ENCODE results near the gene CRPPA. TPM values are rescaled to one million over a fixed set of nuclear protein-coding genes. Genes with fewer than 3 reads are reported as not detected.

The CRPPA gene
- total and polyA plus RNA-seq, 2 of the 4 experiments (the other 2 are of a cell fraction) = 0.67 to 1.3 TPM

DNA sequence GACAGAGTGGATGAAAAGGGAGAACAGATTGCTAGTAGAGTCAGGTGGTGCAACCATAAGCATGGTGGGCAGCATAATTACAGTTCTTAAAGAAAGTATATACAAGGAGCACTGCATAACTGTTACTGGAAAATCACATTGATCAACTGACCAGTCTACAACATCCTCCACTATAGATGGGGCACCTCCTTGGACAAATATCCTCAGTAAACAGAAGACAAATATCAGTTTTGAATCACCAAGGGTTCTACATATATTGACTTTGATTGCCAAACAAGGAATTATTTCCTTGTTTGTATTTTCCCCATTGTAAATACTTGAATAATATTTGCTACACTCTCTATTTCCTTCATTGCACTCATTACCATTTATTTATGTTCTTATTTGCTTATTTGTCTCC, 17.6 kb upstream of the CRPPA start:
- TF ChIP-seq, protein P1, sequence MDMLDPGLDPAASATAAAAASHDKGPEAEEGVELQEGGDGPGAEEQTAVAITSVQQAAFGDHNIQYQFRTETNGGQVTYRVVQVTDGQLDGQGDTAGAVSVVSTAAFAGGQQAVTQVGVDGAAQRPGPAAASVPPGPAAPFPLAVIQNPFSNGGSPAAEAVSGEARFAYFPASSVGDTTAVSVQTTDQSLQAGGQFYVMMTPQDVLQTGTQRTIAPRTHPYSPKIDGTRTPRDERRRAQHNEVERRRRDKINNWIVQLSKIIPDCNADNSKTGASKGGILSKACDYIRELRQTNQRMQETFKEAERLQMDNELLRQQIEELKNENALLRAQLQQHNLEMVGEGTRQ (IDR thresholded peaks at IDR 0.05; ENCODE audit: low read depth, low read length) = no peak
- TF ChIP-seq BHLHE40 (IDR thresholded peaks at IDR 0.05; ENCODE audit: low read depth, low read length) (no peak), CEBPB (IDR thresholded peaks at IDR 0.05; ENCODE audit: low read depth, low read length) (no peak)
- Histone ChIP-seq H4K8ac (ENCODE audit: low read depth in 2 of 2, low read length in 2 of 2) (no peak overlapping the region), H3K9me3 (ENCODE audit: control insufficient read depth, insufficient read depth, low read length) (no peaks in the 10 kb centered on the region), H3K56ac (ENCODE audit: extremely low read depth, insufficient read depth, low read length) (no peak overlapping the region), H3K14ac (replicated peaks; ENCODE audit: low read depth, low read length) (no peak overlapping the region), H3K18ac (ENCODE audit: low read depth, low read length) (no peak overlapping the region), H3K9me1 (ENCODE audit: insufficient read depth, low read length) (no peaks in the 10 kb centered on the region), H4K5ac (ENCODE audit: low read depth, low read length) (no peak overlapping the region), H2BK15ac (ENCODE audit: low read depth, low read length) (no peak overlapping the region), H3K79me1 (ENCODE audit: low read depth in 1 of 2, low read length in 2 of 2) (no peaks in the 10 kb centered on the region), H2BK5ac (ENCODE audit: low read depth, low read length, poor library complexity, severe bottlenecking) (no peak overlapping the region), H4K20me1 (ENCODE audit: insufficient read depth, low read length) (no peaks in the 10 kb centered on the region), H2BK20ac (ENCODE audit: low read depth, low read length) (no peak overlapping the region), H3K27me3 (ENCODE audit: control insufficient read depth, insufficient read depth, low read length) (no peaks in the 10 kb centered on the region), H4K91ac (ENCODE audit: insufficient read depth, low read depth, low read length) (no peak overlapping the region), H3K9ac (ENCODE audit: low read depth, low read length) (no peak overlapping the region), H3K27ac (ENCODE audit: insufficient read depth, low read length) (no peak overlapping the region), H3K4me2 (ENCODE audit: low read depth, low read length) (no peak overlapping the region), H2AK5ac (ENCODE audit: low read depth, low read length) (no peak overlapping the region), H3K4me3 (ENCODE audit: insufficient read depth, low read depth, low read length) (no peak overlapping the region), H3K4ac (ENCODE audit: low read depth, low read length) (no peak overlapping the region), H2BK120ac (ENCODE audit: low read depth, low read length) (no peak overlapping the region), H2AK9ac (replicated peaks; ENCODE audit: low read depth, low read length, poor library complexity) (no peak overlapping the region), H2AFZ (replicated peaks; ENCODE audit: low read length, poor library complexity) (no peak overlapping the region), H3K4me1 (ENCODE audit: control insufficient read depth, insufficient read depth, low read length) (no peaks in the 10 kb centered on the region), H3K36me3 (ENCODE audit: control insufficient read depth, insufficient read depth, low read length) (no peaks in the 10 kb centered on the region), H3K23ac (ENCODE audit: low read depth, low read length) (no peak overlapping the region)
- intact Hi-C loops (cut with micrococcal nuclease) = no loop called here
- in situ Hi-C loops (cut with MboI; ENCODE audit: low sequenced_read_pairs) = no loop called here
- POLR2A ChIA-PET (ENCODE audit: unreplicated experiment) = no interaction called here
- BruUV-seq (replicated peaks) = no TSS peak
- DNase-seq (no peak), ATAC-seq (ENCODE audit: low read depth) (no peak)
- dilution Hi-C loops (cut with HindIII; ENCODE audit: low sequenced_read_pairs, unreplicated experiment) = no loop called here
- CTCF ChIA-PET = no interaction called here

All from IMR-90 (cell line).